ENCODE data around the gene GPR162.
A peak's percentile ranks its signal among the peaks of the same experiment; 100 is the strongest.

DNA sequence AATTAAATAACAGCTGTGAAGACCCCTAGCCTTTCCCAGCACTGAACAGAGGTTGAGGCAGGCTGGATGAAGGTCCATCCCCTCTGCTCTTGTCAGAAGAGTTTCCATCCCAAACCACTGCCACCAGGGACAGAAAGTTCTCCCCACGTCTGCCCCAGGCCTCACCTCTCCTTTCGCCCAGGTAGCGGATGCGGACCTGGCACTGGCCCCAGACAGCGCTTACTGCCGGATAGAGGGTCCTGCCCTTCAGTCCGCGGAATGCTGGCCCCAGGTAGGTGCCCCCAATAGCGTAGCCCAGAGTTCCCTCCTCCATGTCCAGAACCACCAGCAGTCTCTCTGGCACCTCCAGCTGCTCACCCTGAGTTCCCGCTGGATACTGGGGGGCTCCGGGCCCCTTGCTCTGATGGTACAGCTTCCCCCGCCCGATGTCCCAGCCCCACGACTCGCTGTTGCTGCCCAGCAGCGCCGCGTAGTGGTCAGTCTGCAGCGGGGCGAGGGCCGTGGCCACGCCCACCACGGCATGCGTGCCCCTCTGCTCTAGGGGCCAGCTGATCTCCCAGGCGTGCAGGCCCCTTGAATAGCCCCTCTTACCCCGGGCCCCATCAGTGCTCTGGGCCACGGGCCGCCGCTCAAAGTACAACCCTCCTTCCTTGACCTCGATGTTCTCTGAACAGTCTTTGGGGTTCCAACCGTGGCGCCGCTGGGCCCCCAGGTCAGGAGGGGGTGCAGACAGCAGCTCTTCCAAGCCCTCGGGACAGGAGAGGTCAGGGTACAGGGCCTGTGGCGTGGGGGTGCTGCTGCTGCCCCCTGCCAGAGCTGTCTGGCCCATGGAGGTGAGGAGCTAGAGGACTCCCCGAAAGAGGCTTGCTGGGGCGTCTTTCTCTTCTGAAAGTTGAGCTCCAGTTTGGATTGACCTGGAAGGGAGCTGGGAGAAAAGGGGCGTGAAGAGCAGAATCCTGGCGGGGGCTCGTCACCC, 50.7 kb downstream of the GPR162 start:
- TF ChIP-seq CTCF (IDR thresholded peaks at IDR 0.05 in 2 of 3, conservative IDR thresholded peaks at IDR 0.05 in 1 of 3; ENCODE audit: borderline replicate concordance in 1 of 3, insufficient read depth in 1 of 3, low read depth in 2 of 3, low read length in 2 of 3) (peak in 2 of 3 experiments; percentile 87 to 96; a peak in 4 of 6 replicates), POLR2A (IDR thresholded peaks at IDR 0.05; ENCODE audit: borderline replicate concordance, extremely low read depth, insufficient read depth, insufficient read length) (no peak)

All from HCT116 (cell line).